GM12872 (cell line): ENCODE measurements around the gene SPATA2.

ENCODE experiments used
- TF ChIP-seq, protein P1 (sequence below): IDR thresholded peaks from 3 replicates; pipeline ENCODE4 v1.5.1; 2011; ENCODE audit warnings: low read depth, mild to moderate bottlenecking, low read length, moderate library complexity; ENCODE audit not compliant: insufficient read depth

SPATA2 gene, protein sequence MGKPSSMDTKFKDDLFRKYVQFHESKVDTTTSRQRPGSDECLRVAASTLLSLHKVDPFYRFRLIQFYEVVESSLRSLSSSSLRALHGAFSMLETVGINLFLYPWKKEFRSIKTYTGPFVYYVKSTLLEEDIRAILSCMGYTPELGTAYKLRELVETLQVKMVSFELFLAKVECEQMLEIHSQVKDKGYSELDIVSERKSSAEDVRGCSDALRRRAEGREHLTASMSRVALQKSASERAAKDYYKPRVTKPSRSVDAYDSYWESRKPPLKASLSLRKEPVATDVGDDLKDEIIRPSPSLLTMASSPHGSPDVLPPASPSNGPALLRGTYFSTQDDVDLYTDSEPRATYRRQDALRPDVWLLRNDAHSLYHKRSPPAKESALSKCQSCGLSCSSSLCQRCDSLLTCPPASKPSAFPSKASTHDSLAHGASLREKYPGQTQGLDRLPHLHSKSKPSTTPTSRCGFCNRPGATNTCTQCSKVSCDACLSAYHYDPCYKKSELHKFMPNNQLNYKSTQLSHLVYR

DNA sequence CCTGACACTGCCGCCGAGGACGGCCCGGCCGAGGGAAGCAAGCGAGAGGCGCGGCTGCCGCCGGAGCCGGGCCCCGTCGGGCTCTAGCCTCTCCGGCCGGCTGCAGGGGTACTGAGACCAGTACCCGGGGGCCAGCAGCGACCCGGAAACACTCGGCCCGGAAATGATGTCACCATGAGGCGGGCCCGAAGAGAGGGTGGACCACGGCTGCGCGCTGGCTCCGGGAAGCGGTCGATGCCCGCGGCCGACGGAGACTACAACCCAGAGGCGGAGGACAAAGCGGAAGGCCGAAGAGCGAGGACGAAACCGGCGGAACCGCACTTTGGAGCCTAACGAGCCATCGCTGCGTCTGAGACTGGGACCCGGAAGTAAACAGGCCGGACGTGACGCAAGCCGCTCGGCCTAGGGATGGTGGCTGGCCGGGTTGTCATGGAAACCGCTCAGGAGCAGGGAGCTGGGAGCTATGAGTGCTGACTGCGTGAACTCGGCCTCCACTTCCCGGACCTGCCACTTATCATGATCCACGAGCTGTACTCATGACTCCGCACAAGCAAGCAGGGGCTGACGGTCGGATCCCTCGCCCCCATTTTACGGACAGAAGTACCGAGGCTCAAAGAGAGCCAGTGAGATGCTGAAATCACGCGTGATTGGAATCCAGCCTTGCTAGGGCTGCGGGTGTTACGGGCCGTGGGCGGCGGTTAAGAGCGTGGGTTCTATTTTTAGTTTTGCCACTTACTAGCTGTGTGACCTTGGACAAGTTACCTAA is at the start of gene SPATA2:
Gene SPATA2, minus strand, starts transcription at position 150 of the 766 bp plus-strand sequence. CDS start 7,039 bp downstream, outside the sequence.
- TF ChIP-seq, protein P1, sequence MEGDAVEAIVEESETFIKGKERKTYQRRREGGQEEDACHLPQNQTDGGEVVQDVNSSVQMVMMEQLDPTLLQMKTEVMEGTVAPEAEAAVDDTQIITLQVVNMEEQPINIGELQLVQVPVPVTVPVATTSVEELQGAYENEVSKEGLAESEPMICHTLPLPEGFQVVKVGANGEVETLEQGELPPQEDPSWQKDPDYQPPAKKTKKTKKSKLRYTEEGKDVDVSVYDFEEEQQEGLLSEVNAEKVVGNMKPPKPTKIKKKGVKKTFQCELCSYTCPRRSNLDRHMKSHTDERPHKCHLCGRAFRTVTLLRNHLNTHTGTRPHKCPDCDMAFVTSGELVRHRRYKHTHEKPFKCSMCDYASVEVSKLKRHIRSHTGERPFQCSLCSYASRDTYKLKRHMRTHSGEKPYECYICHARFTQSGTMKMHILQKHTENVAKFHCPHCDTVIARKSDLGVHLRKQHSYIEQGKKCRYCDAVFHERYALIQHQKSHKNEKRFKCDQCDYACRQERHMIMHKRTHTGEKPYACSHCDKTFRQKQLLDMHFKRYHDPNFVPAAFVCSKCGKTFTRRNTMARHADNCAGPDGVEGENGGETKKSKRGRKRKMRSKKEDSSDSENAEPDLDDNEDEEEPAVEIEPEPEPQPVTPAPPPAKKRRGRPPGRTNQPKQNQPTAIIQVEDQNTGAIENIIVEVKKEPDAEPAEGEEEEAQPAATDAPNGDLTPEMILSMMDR: no peak

DNA sequence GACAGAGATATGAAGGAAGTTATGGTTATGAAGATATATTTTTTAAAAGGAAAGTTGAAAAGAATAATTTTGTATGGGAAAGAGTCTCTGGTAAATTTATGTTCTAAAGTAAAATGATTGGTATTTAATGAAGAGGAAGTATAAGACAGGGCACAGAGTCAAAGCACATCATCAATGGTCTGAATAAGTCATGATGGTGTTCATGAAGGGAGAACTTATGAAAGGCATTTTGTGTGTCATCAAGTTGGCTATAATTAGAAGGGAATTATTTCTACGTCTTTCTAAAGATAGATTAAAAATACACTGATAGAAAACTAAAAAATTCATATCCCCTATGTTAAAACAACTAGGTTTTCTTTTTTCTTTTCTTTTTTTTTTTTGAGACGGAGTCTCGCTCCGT is 46.1 kb upstream of the SPATA2 start:
- TF ChIP-seq, protein P1: no peak

DNA sequence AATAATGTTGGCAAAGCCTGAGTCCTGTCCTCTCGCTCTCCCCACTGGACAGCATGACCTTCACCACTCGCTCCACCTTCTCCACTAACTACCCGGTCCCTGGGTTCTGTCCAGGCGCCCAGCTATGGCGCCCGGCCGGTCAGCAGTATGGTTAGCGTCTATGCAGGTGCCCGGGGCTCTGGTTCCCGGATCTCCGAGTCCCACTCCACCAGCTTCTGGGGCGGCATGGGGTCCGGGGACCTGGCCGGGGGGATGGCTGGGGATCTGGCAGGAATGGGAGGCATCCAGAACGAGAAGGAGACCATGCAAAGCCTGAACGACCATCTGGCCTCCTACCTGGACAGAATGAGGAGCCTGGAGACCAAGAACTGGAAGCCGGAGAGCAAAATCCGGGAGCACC is 41.4 kb upstream of the SPATA2 start:
- TF ChIP-seq, protein P1: no peak

DNA sequence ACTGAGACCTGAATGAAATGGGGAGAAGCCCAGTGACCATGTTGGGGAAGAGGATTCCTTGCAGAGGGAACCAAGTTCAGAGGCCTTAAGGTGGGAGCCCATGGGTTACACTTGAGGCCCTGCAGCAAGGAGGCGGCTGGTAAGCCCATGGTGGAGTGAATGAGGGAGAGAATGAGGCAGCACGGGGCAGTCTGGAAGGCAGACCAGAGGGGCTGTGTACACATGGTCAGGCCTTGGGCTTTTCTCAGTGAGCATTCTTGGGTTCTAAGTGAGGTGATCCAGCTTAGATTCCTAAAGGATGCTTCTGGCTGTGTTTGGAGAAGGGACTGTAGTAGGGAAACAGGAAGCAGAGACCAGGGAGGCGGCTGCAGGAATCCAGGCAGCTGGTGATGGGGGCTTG is 39.8 kb upstream of the SPATA2 start:
- TF ChIP-seq, protein P1: no peak

DNA sequence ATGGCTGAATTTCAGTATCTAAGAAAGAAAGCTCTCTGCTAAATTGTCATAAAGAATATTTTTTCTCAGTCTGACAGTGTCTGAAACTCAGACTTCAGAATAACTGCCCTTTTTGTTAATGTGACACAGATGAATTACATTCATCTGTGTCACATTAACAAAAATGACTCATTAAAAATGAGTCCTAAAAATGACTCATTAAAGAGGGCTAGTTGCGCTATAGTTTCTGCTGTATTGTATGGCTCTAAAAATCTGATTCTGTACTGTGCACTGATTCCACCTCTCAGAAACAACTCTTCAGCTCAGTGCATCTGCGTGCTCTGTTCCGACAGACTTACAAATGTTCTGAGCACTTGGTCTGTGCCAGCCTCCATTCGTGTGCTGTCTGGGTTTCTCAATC is 35.8 kb upstream of the SPATA2 start:
- TF ChIP-seq, protein P1: no peak

DNA sequence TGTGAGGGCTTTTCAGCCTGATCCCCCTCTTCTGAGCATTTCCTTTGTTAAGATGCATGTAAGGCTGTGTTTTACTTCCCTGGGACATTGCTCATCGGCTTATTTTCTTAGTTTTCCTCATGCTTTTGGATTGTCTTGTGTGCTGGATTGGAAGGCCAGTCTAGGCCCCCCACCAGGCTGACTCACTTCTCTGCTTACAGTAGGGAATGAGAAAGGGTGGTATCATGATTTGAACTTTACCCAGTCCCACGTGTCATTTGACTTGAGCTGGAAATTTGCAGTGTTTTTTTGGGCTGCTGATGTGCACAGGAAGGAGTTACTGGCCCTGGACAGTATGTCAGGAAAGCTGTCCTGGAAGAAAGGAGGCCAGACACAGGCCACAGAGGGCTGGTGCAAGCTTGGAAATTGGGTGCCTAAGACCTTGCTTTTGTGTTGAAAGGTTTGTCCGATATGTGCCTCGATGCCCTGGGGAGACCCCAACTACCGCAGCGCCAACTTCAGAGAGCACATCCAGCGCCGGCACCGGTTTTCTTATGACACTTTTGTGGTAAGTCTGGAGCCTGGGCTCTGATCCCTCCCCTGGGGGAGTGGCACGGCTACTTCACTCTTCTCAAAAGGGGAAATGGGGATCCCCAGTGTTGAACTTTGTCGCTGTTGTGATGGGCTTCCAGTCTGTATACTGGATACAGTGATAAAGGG is 33.6 kb upstream of the SPATA2 start:
- TF ChIP-seq, protein P1: no peak

DNA sequence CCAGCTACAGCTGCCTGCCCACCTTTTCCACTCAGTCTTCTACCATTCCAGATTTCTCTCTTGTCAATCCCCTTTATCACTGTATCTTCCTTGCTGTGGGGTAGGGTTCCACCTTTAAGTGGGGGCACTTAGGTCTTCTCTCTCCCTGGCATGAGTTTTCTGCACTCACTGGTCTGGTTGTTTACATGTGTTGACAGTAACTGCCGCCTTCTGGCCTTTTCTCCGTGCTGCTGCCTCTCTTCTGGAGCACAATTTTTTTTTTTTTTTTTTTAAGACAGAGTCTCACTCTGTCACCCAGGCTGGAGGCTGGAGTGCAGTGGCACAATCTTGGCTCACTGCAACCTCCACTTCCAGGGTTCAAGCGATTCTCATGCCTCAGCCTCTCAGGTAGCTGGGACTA is 32.8 kb upstream of the SPATA2 start:
- TF ChIP-seq, protein P1: no peak
